ENCODE data around the gene ARL15.

The ARL15 gene

GRCh38 chr5:54159153-54159892, 151.1 kb downstream of the ARL15 start:
- no peak overlapping the region for H2AFZ ChIP-seq (ENCODE audit: low read depth, low read length)
- H4K20me1 ChIP-seq (ENCODE audit: insufficient read depth, low read length) = no peaks in the 10 kb centered on the region
- H3K79me2 ChIP-seq (ENCODE audit: insufficient read depth, low read length) = no peaks in the 10 kb centered on the region
- H3K27ac ChIP-seq (ENCODE audit: low read length) = no peak overlapping the region
- no peaks in the 10 kb centered on the region for H3K36me3 ChIP-seq (ENCODE audit: insufficient read depth, low read length)
- H3K9ac ChIP-seq (ENCODE audit: low read depth, low read length) = no peak overlapping the region
- H3K4me1 ChIP-seq (ENCODE audit: insufficient read depth, low read length) = no peaks in the 10 kb centered on the region
- H3K9me3 ChIP-seq (ENCODE audit: insufficient read depth, low read length, severe bottlenecking) = no peaks in the 10 kb centered on the region
- DNase-seq (no peak), ATAC-seq (ENCODE audit: insufficient read depth, low read depth) (peak; percentile 80)
- no peak overlapping the region for H3K4me2 ChIP-seq (ENCODE audit: insufficient read depth, low read length)
- no peaks in the 10 kb centered on the region for H3K27me3 ChIP-seq (ENCODE audit: insufficient read depth, low read length, poor library complexity)
- H3K4me3 ChIP-seq (ENCODE audit: low read depth in 1 of 2, low read length in 2 of 2) = no peak overlapping the region
- TF ChIP-seq EZH2 (IDR thresholded peaks at IDR 0.05; ENCODE audit: borderline replicate concordance, low read depth, low read length, severe bottlenecking) (no peak), CTCF (IDR thresholded peaks at IDR 0.05; ENCODE audit: borderline replicate concordance, extremely low read depth, low read length, poor library complexity, severe bottlenecking) (peak; percentile 59)

- no peak overlapping the region for H3K4me2 ChIP-seq (ENCODE audit: insufficient read depth, low read length)
- no peaks in the 10 kb centered on the region for H3K79me2 ChIP-seq (ENCODE audit: insufficient read depth, low read length)
- no peak for ATAC-seq (ENCODE audit: insufficient read depth, low read depth)
- H3K27ac ChIP-seq (ENCODE audit: low read length) = no peak overlapping the region
- no peaks in the 10 kb centered on the region for H3K36me3 ChIP-seq (ENCODE audit: insufficient read depth, low read length)
- H3K4me3 ChIP-seq (ENCODE audit: low read depth in 1 of 2, low read length in 2 of 2) = no peak overlapping the region
- H3K27me3 ChIP-seq (ENCODE audit: insufficient read depth, low read length, poor library complexity) = no peaks in the 10 kb centered on the region
- H3K9me3 ChIP-seq (ENCODE audit: insufficient read depth, low read length, severe bottlenecking) = no peaks in the 10 kb centered on the region
- H3K9ac ChIP-seq (ENCODE audit: low read depth, low read length) = no peak overlapping the region
- H4K20me1 ChIP-seq (ENCODE audit: insufficient read depth, low read length) = no peaks in the 10 kb centered on the region
- no peak overlapping the region for H2AFZ ChIP-seq (ENCODE audit: low read depth, low read length)
- TF ChIP-seq CTCF (IDR thresholded peaks at IDR 0.05; ENCODE audit: borderline replicate concordance, extremely low read depth, low read length, poor library complexity, severe bottlenecking) = no peak
- no peak for TF ChIP-seq EZH2 (IDR thresholded peaks at IDR 0.05; ENCODE audit: borderline replicate concordance, low read depth, low read length, severe bottlenecking)
- H3K4me1 ChIP-seq (ENCODE audit: insufficient read depth, low read length) = no peaks in the 10 kb centered on the region
- no peak for DNase-seq
Observed at GRCh38 chr5:54156577-54156976, 153.8 kb downstream of the ARL15 start.

- Histone ChIP-seq H4K20me1 (ENCODE audit: insufficient read depth, low read length) (no peaks in the 10 kb centered on the region), H3K4me2 (ENCODE audit: insufficient read depth, low read length) (no peak overlapping the region), H3K79me2 (ENCODE audit: insufficient read depth, low read length) (no peaks in the 10 kb centered on the region), H3K27me3 (ENCODE audit: insufficient read depth, low read length, poor library complexity) (no peaks in the 10 kb centered on the region), H3K27ac (ENCODE audit: low read length) (no peak overlapping the region), H3K4me1 (ENCODE audit: insufficient read depth, low read length) (no peaks in the 10 kb centered on the region), H2AFZ (ENCODE audit: low read depth, low read length) (no peak overlapping the region), H3K9ac (ENCODE audit: low read depth, low read length) (no peak overlapping the region), H3K9me3 (ENCODE audit: insufficient read depth, low read length, severe bottlenecking) (no peaks in the 10 kb centered on the region), H3K36me3 (ENCODE audit: insufficient read depth, low read length) (no peaks in the 10 kb centered on the region), H3K4me3 (ENCODE audit: low read depth in 1 of 2, low read length in 2 of 2) (no peak overlapping the region)
- DNase-seq (no peak), ATAC-seq (ENCODE audit: insufficient read depth, low read depth) (no peak)
- TF ChIP-seq CTCF (IDR thresholded peaks at IDR 0.05; ENCODE audit: borderline replicate concordance, extremely low read depth, low read length, poor library complexity, severe bottlenecking) (no peak), EZH2 (IDR thresholded peaks at IDR 0.05; ENCODE audit: borderline replicate concordance, low read depth, low read length, severe bottlenecking) (no peak)
Observed at GRCh38 chr5:54150841-54151240, 159.5 kb downstream of the ARL15 start.
